ENCODE measurements around the gene CAPN1. TPM values are rescaled to one million over a fixed set of nuclear protein-coding genes. Genes with fewer than 3 reads are reported as not detected.
A peak's percentile ranks its signal among the peaks of the same experiment; 100 is the strongest.

The CAPN1 gene
- total RNA-seq, 6 donors from 2014 or later = 152 to 327 (median 235) TPM

DNA sequence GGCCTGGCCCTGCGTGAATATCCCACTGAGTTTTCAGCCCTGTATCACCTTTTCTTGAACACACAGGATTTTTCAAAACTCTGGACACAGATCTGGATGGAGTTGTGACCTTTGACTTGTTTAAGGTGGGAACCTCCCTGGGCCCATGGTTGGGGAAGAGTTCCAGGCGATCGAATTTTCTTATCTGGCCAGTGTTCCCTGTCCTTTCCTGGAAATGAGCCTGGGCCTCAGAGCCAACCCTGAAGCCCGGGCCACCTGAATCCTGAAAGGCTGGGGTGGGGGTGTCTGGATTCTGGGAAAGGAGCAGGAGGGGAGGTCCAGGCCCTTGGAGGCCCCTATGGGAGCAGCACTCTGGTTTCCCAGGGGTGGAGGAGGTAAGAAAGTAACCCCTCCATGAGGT lies 29.0 kb downstream of the CAPN1 start:
- 86 to 94% methylated on average over 3 to 4 of the region's 4 CpGs for WGBS, 2 donors
- TF ChIP-seq POLR2AphosphoS5 (IDR thresholded peaks at IDR 0.05) (no peak), EP300 (IDR thresholded peaks at IDR 0.05) (no peak), POLR2A (IDR thresholded peaks at IDR 0.05) (no peak)
- TF ChIP-seq, protein P1, sequence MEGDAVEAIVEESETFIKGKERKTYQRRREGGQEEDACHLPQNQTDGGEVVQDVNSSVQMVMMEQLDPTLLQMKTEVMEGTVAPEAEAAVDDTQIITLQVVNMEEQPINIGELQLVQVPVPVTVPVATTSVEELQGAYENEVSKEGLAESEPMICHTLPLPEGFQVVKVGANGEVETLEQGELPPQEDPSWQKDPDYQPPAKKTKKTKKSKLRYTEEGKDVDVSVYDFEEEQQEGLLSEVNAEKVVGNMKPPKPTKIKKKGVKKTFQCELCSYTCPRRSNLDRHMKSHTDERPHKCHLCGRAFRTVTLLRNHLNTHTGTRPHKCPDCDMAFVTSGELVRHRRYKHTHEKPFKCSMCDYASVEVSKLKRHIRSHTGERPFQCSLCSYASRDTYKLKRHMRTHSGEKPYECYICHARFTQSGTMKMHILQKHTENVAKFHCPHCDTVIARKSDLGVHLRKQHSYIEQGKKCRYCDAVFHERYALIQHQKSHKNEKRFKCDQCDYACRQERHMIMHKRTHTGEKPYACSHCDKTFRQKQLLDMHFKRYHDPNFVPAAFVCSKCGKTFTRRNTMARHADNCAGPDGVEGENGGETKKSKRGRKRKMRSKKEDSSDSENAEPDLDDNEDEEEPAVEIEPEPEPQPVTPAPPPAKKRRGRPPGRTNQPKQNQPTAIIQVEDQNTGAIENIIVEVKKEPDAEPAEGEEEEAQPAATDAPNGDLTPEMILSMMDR (IDR thresholded peaks at IDR 0.05) = no peak
- Histone ChIP-seq H3K4me3 (no peak overlapping the region), H3K9me3 (no peaks in the 10 kb centered on the region), H3K27ac (no peak overlapping the region), H3K27me3 (no peaks in the 10 kb centered on the region), H3K4me1 (peaks cover 8 to 43% (median 20%) of the 10 kb centered on the region in 4 donors), H3K36me3 (peaks cover 27 to 65% (median 58%) of the 10 kb centered on the region in 4 donors)
- no peak for DNase-seq
- no peak for ATAC-seq (ENCODE audit: low FRiP score in 2 of 2)

DNA sequence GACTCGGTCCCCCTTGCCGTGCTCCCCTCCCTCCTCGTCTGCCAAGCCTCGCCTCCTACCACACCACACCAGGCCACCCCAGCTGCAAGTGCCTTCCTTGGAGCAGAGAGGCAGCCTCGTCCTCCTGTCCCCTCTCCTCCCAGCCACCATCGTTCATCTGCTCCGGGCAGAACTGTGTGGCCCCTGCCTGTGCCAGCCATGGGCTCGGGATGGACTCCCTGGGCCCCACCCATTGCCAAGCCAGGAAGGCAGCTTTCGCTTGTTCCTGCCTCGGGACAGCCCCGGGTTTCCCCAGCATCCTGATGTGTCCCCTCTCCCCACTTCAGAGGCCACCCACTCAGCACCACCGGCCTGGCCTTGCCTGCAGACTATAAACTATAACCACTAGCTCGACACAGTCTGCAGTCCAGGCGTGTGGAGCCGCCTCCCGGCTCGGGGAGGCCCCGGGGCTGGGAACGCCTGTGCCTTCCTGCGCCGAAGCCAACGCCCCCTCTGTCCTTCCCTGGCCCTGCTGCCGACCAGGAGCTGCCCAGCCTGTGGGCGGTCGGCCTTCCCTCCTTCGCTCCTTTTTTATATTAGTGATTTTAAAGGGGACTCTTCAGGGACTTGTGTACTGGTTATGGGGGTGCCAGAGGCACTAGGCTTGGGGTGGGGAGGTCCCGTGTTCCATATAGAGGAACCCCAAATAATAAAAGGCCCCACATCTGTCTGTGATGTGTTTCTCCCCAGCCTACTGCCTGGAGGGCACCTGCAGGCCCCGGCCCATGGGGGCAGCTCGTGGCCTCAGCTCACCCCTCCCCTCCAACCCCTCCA lies 29.8 kb downstream of the CAPN1 start:
- no peaks in the 10 kb centered on the region for H3K27me3 ChIP-seq
- no peaks in the 10 kb centered on the region for H3K9me3 ChIP-seq
- peaks cover 20 to 57% (median 51%) of the 10 kb centered on the region in 4 donors for H3K36me3 ChIP-seq
- peaks cover 8 to 43% (median 20%) of the 10 kb centered on the region in 4 donors for H3K4me1 ChIP-seq
- no peak for ATAC-seq (ENCODE audit: low FRiP score in 2 of 2)
- DNase-seq = peak in 1 of 2 donors; percentile 66
- TF ChIP-seq POLR2A (IDR thresholded peaks at IDR 0.05) (no peak), EP300 (IDR thresholded peaks at IDR 0.05) (no peak), POLR2AphosphoS5 (IDR thresholded peaks at IDR 0.05) (no peak)
- TF ChIP-seq, protein P1 (IDR thresholded peaks at IDR 0.05) = no peak
- no peak overlapping the region for H3K4me3 ChIP-seq
- WGBS, 2 donors = 83 to 90% methylated on average over 21 to 29 of the region's 29 CpGs
- H3K27ac ChIP-seq = no peak overlapping the region

DNA sequence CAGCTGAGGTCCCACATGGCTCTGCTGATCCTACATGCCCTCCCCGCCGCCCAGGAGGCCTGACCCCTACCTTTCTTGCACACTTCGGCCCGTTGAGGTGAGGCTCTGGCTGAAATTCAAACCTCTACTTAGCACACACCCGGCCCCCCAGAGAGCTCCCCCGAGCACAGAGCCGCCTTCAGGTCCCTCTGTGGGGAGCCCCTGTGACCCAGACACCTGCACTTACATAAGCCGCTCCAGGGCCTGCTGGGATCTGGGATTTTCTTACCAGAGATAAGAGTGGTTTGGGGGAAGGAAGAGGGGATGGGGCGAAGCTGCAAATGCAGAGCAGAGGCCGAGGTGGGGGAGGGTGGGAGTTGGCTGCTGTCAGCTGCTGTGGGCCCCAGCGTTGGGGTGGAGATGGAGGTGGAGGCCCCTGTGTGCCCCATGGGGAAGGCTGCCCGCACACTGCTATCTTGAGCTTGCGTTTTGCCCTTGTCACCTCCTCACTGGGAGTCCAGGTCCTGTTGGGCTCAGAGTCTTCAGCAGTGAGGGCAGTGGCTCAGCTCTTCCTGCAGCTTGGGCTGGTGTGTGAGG lies 30.6 kb downstream of the CAPN1 start:
- Histone ChIP-seq H3K4me1 (peaks cover 8 to 35% (median 20%) of the 10 kb centered on the region in 4 donors), H3K36me3 (peaks cover 20 to 49% (median 45%) of the 10 kb centered on the region in 4 donors), H3K27me3 (no peaks in the 10 kb centered on the region), H3K27ac (no peak overlapping the region), H3K9me3 (no peaks in the 10 kb centered on the region), H3K4me3 (no peak overlapping the region)
- DNase-seq = no peak
- no peak for TF ChIP-seq POLR2AphosphoS5 (IDR thresholded peaks at IDR 0.05)
- no peak for TF ChIP-seq EP300 (IDR thresholded peaks at IDR 0.05)
- no peak for TF ChIP-seq POLR2A (IDR thresholded peaks at IDR 0.05)
- TF ChIP-seq, protein P1 (IDR thresholded peaks at IDR 0.05) = no peak
- no peak for ATAC-seq (ENCODE audit: low FRiP score in 2 of 2)
- 70 to 71% methylated on average over 12 to 13 of the region's 13 CpGs for WGBS, 2 donors

DNA sequence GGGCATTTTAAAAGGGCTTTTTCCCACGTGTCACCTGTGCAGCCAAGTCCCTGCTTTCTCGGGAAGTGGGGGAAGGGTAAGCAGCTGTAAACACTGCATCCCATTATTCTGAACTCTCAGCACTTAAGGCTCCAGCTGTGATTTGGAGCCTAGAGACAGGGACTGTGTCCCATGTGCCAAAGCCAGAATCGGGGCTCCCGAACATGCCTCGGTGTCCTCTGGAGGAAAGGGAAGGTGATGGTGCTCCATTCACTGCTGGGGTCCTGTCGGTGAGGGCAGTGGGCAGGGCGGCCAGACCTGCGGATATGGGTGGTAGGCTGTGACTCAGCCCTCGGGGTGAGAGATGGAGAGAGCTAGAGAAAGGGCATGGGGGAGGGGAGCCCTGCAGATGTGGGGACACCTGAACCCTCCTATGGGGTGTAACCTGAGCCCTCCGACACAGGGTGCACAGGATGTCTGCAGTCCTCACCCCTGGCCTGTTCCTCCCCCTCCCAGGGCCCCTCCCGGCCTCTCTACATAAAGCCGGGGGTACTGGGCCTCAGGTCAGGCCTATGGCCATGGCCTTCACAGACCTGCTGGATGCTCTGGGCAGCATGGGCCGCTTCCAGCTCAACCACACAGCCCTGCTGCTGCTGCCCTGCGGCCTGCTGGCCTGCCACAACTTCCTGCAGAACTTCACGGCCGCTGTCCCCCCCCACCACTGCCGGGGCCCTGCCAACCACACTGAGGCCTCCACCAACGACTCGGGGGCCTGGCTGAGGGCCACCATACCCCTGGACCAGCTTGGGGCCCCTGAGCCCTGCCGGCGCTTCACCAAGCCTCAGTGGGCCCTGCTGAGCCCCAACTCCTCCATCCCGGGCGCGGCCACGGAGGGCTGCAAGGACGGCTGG lies 31.8 kb downstream of the CAPN1 start:
- Histone ChIP-seq H3K4me1 (peaks cover 6 to 26% (median 14%) of the 10 kb centered on the region in 4 donors), H3K27ac (peak overlapping the region in 1 of 4 donors; percentile 23), H3K4me3 (no peak overlapping the region), H3K27me3 (no peaks in the 10 kb centered on the region), H3K9me3 (no peaks in the 10 kb centered on the region), H3K36me3 (peaks cover 20 to 38% (median 36%) of the 10 kb centered on the region in 4 donors)
- ATAC-seq (ENCODE audit: low FRiP score in 2 of 2) (peak in 1 of 2 donors; percentile 21), DNase-seq (peak in 1 of 2 donors; percentile 83)
- TF ChIP-seq POLR2AphosphoS5 (IDR thresholded peaks at IDR 0.05) (no peak), EP300 (IDR thresholded peaks at IDR 0.05) (no peak), POLR2A (IDR thresholded peaks at IDR 0.05) (no peak)
- TF ChIP-seq, protein P1 (IDR thresholded peaks at IDR 0.05) = no peak
- WGBS, 2 donors = 36 to 47% methylated on average over 9 to 24 of the region's 26 CpGs

Data from upper lobe of left lung (tissue), 6 donors.